ENCODE measurements around the gene PGA3.
"Not testable (repeated sequence)": the region's sequence is repeated elsewhere in the genome, so short reads cannot be mapped to it uniquely, and the experiment has no call there.

Gene PGA3

GRCh38 chr11:61202950-61203746 lies at the start of gene PGA3:
Gene PGA3, plus strand, starts transcription at chr11:61203515. Its CDS starts 50 bp downstream, at chr11:61203565.
- DNase-seq, result not testable (repeated sequence)

GRCh38 chr11:61153593-61154095 lies 49.7 kb upstream of the PGA3 start:
- DNase-seq, result no peak

GRCh38 chr11:61154528-61154927 lies 48.8 kb upstream of the PGA3 start:
- no peak for DNase-seq

GRCh38 chr11:61155312-61155711 lies 48.0 kb upstream of the PGA3 start:
- DNase-seq, result no peak

- DNase-seq, result no peak
Observed at GRCh38 chr11:61155741-61156140, 47.6 kb upstream of the PGA3 start.

- DNase-seq, result no peak
Observed at GRCh38 chr11:61157743-61158142, 45.6 kb upstream of the PGA3 start.

- DNase-seq, result no peak
Observed at GRCh38 chr11:61158691-61159381, 44.5 kb upstream of the PGA3 start.

- DNase-seq, result no peak
Observed at GRCh38 chr11:61160487-61161189, 42.7 kb upstream of the PGA3 start.

- DNase-seq, result peak; percentile 91
Observed at GRCh38 chr11:61161190-61162091, 41.9 kb upstream of the PGA3 start, which contains the start of gene VPS37C. Gene VPS37C, minus strand, starts transcription at chr11:61161426. Its CDS starts 22,597 bp downstream, at chr11:61138829.

- no peak for DNase-seq
Observed at GRCh38 chr11:61162092-61162941, 41.0 kb upstream of the PGA3 start.

- DNase-seq, result no peak
Observed at GRCh38 chr11:61163021-61163420, 40.3 kb upstream of the PGA3 start.

- DNase-seq, result no peak
Observed at GRCh38 chr11:61163714-61164605, 39.4 kb upstream of the PGA3 start.

GRCh38 chr11:61164606-61165424 lies 38.5 kb upstream of the PGA3 start:
- DNase-seq, result no peak

GRCh38 chr11:61165785-61166184 lies 37.5 kb upstream of the PGA3 start:
- not testable (repeated sequence) for DNase-seq

GRCh38 chr11:61166331-61166730 lies 37.0 kb upstream of the PGA3 start:
- DNase-seq, result not testable (repeated sequence)

- DNase-seq, result no peak
Observed at GRCh38 chr11:61168042-61168688, 35.1 kb upstream of the PGA3 start.

- DNase-seq, result no peak
Observed at GRCh38 chr11:61168800-61169199, 34.5 kb upstream of the PGA3 start.

GRCh38 chr11:61170566-61170965 lies 32.7 kb upstream of the PGA3 start:
- no peak for DNase-seq

- DNase-seq, result no peak
Observed at GRCh38 chr11:61171907-61172306, 31.4 kb upstream of the PGA3 start.
